GM18498 (cell line): ENCODE results near the gene MSI2.
"Not testable (repeated sequence)": the region's sequence is repeated elsewhere in the genome, so short reads cannot be mapped to it uniquely, and the experiment has no call there.

ENCODE experiments used
- ATAC-seq: cut with Tn5 transposase; IDR thresholded peaks from one replicate; pipeline ENCODE4 v1.9.1; 2021; ENCODE audit warnings: mild to moderate bottlenecking, moderate library complexity; ENCODE audit not compliant: unreplicated experiment

Gene MSI2

DNA sequence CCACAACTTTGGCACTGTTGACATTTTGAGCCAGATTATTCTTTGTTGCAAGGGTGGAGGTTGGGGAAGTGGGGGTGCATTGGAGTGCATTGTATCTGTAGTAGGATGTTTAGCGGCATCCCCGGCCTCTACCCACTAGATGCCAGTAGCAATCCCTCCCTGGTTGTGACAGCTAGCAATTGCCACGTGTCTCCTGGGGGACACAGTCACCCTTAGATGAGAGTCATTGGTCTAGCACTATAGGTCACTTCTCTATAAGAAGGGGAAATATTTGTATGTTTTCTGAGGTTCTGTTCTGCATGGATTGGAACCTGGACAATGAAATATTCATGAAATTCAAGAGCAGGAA, 32.4 kb downstream of the MSI2 start:
- ATAC-seq, result no peak

DNA sequence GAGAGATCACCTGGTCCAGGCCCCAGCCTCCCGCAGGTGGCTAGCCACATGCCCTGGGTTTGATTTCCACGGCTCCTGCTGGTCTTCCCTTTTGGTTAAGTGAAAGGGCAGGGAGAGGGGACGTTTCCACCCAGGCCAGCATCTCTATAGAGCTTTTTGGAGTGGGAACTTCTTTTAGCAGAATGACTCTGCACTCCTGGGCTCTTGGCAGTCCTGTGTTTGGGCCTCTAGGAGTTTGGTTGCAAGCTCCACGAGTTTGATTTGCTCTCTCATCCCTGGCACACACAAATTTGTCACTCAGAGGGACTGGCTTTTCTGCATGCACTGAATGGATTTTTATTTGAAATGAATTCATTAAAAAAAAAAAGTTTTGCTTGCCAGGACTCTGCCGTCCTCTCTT, 32.8 kb downstream of the MSI2 start:
- no peak for ATAC-seq

GRCh38 chr17:57289613-57290012, 33.3 kb downstream of the MSI2 start:
- ATAC-seq, result no peak

GRCh38 chr17:57290981-57291380, 34.7 kb downstream of the MSI2 start:
- ATAC-seq, result no peak

DNA sequence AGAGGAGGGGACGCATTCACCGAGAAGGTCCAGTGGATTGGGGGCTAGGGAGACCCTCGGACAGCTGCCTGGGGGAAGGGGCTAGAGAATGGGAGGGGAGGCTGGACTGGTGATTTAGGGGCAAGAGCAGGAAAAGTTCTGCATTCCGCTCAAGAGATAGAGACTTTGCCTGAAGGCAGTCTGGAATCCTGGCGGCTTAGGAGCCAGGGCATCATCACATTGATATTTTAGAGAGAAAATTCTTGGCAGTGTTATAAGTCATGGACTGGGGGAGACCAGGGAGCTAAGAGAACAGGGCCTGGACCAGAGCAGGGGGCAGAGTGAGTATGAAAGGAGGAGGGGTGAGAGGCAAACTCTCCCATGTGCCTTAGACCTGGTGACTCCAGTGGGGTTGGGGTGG, 35.8 kb downstream of the MSI2 start:
- no peak for ATAC-seq

DNA sequence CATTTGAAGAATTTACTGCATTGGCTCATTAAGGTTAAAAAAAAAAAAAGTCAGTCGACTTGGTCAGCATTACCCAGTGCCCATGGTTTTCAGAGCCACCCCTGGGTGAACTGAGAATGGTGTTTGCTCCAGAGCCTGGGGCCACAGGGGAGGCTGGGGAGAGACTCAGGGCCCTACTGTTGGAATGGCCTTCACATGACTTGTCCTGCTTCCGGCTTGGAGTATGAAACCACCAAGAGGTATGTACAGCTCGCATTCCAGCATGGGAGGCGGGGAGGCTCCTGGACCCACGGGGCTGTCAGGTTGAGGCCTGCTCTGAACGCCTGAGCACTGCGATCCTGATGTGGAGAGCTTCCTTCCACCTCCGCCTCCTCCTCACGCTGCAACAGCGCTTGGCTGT, 36.8 kb downstream of the MSI2 start:
- ATAC-seq, result no peak

- no peak for ATAC-seq
These were observed 37.8 kb downstream of the MSI2 start for GRCh38 chr17:57294101-57294500.

GRCh38 chr17:57294629-57295501, 38.5 kb downstream of the MSI2 start:
- no peak for ATAC-seq

GRCh38 chr17:57295526-57296023, 39.3 kb downstream of the MSI2 start:
- no peak for ATAC-seq

GRCh38 chr17:57296231-57296630, 39.9 kb downstream of the MSI2 start:
- ATAC-seq, result no peak

- ATAC-seq, result no peak
These were observed 42.9 kb downstream of the MSI2 start for GRCh38 chr17:57299176-57299575.

DNA sequence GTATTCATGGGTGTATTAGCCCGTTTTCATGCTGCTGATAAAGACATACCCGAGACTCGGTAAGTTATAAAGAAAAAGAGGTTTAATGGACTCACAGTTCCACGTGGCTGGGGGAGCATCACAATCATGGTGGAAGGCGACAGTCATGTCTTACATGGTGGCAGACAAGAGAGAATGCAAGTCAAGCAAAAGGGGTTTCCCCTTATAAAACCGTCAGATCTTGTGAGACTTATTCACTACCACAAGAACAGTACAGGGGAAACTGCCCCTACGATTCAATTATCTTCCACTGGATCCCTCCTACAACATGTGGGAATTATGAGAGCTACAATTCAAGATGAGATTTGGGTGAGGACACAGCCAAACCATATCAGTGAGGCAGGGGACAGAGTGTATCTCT, 44.3 kb downstream of the MSI2 start:
- ATAC-seq, result not testable (repeated sequence)

GRCh38 chr17:57302690-57303465, 46.6 kb downstream of the MSI2 start:
- ATAC-seq, result no peak

DNA sequence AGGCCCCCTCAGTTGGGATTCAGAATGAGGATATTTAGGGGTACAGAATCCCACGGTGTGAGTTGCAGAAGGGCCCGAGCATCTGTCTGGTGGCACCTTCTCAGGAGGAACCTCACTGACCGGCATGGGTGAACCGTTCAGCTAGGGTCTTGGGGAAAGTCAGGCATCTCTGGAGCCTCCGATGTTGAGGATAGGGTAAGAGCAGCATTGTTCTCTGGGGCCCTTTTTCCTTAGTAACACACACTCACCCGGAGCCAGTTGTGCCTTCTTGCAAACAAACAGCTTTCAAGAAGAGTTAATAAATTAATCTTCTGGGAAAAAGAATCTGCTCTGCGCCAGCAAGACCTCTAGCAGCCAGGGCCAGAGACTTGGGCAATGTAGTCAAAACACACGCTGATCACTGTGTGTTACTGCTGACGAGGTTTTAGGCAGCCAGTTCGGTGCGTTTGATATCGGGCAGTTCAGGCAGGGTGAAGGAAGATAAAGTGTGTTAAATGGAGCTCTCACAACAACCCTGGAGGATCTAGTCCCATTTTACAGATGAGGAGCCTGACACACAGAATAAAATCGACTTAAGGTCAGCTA, 48.9 kb downstream of the MSI2 start:
- ATAC-seq, result no peak

GRCh38 chr17:57305908-57306504, 49.7 kb downstream of the MSI2 start:
- no peak for ATAC-seq

DNA sequence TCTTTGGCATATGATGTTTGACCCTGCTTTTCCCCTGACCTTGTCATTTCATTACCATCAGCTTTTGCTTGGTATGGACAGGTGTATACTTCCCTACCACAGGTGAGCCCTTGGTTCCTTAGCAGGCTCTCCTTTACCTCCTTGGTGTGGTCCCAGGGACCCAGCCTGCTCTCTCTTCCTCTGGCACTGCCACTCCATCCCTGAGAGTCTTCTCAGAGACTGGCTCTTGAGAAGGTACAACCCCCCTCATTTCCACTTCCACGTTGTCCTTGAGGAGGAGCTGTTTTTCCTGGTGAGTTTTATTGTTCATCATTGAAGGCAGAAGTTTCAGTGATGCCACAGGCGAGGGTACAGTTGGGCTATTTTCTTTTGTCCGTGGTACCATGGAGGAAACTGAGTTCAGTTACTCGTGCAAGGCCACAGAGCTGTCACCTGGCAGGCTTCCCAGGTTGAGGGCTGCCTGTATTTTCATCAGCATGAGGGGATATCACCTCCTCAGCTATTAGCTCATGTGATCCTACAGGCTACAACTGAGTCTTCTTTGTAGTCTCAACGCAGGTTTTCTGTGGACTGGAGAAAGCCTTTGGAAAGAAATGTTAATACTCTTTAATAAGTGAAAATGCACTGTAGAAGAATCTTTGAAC, 52.3 kb downstream of the MSI2 start:
- no peak for ATAC-seq

GRCh38 chr17:57309479-57309878, 53.2 kb downstream of the MSI2 start:
- ATAC-seq, result no peak

- no peak for ATAC-seq
These were observed 55.2 kb downstream of the MSI2 start for GRCh38 chr17:57311281-57312216.

DNA sequence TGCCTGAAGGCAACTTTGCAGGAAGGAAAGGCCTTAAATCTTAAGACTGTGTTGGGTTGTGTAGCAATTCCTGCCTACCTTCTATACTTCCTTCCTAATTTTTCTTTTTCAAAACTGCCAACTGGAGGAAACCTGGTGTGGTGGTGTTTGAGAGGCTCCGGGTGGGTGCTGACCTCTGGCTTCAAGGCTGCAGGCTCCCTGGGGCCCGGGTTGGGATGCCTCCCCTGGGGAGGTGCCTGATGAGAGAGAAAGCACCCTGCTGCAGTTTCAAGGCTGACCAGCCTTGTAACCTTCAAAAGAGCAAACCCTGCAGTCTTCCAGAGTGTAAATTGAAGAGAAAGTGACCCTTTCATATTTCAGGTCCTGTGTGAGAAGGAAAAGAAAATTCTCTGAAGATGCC, 55.9 kb downstream of the MSI2 start:
- ATAC-seq, result no peak
